C4-2B (cell line): ENCODE results near the gene KLHL10.

Experiments used
- ZFX ChIP-seq: fragments of 450-650 bp; IDR thresholded peaks from 2 replicates; pipeline ENCODE4 v1.6.1; 2017
- TF ChIP-seq, protein P1 (sequence below): fragments of 450-650 bp; conservative IDR thresholded peaks from 2 replicates; pipeline ENCODE4 v1.5.1; 2017; ENCODE audit warnings: mild to moderate bottlenecking

DNA sequence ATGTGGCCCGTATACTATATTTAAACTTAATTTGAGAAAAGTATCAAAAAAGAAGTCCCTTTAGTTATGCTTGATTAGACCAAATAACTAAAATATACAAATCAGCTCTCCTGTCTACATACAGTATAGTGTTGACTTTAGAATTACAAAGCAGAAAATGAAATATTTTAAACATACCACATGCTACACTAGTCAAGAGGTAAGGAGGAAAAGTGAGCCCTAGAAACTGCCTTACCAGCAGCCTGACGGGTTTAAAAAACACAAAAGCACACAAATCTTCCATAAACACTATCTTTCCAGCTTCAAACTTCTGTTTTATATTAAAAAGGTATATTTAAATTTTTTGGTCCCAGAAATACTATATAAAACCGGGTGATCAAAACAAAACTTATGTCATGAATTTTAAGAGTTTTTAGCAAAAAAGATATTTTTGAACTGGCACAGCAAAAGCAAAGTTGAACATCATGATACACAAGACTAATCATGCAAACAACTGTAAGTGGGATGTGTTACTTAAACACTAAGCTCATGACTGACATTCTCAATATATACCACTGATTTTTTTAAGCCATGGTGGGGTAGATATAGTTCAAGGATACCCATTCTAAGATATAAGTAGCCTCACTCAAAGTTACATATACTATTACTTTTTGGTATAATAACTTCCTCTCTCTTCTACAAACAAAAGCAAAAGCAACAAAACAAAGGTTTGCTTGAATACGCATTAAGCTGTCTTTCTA lies 11.8 kb downstream of the KLHL10 start:
- TF ChIP-seq, protein P1, sequence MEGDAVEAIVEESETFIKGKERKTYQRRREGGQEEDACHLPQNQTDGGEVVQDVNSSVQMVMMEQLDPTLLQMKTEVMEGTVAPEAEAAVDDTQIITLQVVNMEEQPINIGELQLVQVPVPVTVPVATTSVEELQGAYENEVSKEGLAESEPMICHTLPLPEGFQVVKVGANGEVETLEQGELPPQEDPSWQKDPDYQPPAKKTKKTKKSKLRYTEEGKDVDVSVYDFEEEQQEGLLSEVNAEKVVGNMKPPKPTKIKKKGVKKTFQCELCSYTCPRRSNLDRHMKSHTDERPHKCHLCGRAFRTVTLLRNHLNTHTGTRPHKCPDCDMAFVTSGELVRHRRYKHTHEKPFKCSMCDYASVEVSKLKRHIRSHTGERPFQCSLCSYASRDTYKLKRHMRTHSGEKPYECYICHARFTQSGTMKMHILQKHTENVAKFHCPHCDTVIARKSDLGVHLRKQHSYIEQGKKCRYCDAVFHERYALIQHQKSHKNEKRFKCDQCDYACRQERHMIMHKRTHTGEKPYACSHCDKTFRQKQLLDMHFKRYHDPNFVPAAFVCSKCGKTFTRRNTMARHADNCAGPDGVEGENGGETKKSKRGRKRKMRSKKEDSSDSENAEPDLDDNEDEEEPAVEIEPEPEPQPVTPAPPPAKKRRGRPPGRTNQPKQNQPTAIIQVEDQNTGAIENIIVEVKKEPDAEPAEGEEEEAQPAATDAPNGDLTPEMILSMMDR, result no peak
- TF ChIP-seq ZFX, result no peak
